Osteocyte (in vitro differentiated cells): Measurements from ENCODE around the gene OPCML. TPM values are rescaled to one million over a fixed set of nuclear protein-coding genes. Genes with fewer than 3 reads are reported as not detected.

Experiments used
- DNase-seq: peaks from one replicate; pipeline ENCODE4 v3.0.0; 2021; ENCODE audit warnings: mixed read lengths; ENCODE audit not compliant: unreplicated experiment; ENCODE audit errors: extremely low spot score
- H3K27ac Mint-ChIP-seq: one replicate; pipeline ENCODE4 v1.8.0; 2021; ENCODE audit warnings: mild to moderate bottlenecking, mixed read lengths; ENCODE audit not compliant: unreplicated experiment
- H3K27me3 Mint-ChIP-seq: one replicate; pipeline ENCODE4 v1.8.0; 2021; ENCODE audit warnings: mixed read lengths; ENCODE audit not compliant: unreplicated experiment
- H3K36me3 Mint-ChIP-seq: one replicate; pipeline ENCODE4 v1.8.0; 2021; ENCODE audit warnings: mixed read lengths; ENCODE audit not compliant: unreplicated experiment
- H3K4me1 Mint-ChIP-seq: one replicate; pipeline ENCODE4 v1.8.0; 2021; ENCODE audit warnings: mixed read lengths; ENCODE audit not compliant: unreplicated experiment
- H3K4me3 Mint-ChIP-seq: one replicate; pipeline ENCODE4 v1.8.0; 2021; ENCODE audit warnings: mild to moderate bottlenecking, moderate library complexity, mixed read lengths; ENCODE audit not compliant: unreplicated experiment
- H3K9me3 Mint-ChIP-seq: one replicate; pipeline ENCODE4 v1.8.0; 2021; ENCODE audit warnings: mixed read lengths; ENCODE audit not compliant: unreplicated experiment
- CTCF ChIP-seq: fragments of 200-600 bp; sonication (generic); IDR thresholded peaks from 2 replicates; pipeline ENCODE4 v1.5.0; 2021; ENCODE audit warnings: antibody characterized with exemption, mild to moderate bottlenecking, moderate library complexity
- total RNA-seq: library from RNA; stranded (reverse); gene quantifications from 2 replicates; pipeline ENCODE4 v1.2.1, GENCODE V29; 2021

OPCML gene
- total RNA-seq, 1 donor from 2014 or later = 0.11 TPM

DNA sequence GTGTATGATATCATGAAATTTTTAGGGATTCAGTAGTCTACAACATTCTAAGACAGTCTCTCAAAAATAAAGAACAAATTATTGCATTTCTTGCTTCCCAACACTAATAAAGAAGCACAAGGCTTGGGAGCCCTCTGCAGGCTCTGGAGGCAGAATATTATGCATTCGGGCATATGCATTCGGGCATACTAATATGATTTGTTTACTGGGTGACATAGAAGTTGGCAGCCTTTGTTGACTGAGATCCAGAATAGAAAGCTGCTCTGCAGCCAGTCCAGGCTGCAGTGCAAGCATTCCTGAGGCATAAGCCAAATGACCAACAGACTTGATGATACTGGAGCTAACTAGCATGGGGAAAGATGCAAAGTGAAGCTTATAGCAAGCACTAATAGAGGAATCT, 945.5 kb downstream of the OPCML start:
- Mint-ChIP-seq H3K27me3 (no peaks in the 10 kb centered on the region), H3K9me3 (no peaks in the 10 kb centered on the region), H3K27ac (no peak overlapping the region), H3K4me1 (no peaks in the 10 kb centered on the region), H3K4me3 (no peak overlapping the region), H3K36me3 (no peaks in the 10 kb centered on the region)
- no peak for DNase-seq
- no peak for TF ChIP-seq CTCF

- no peak for TF ChIP-seq CTCF
- Mint-ChIP-seq H3K4me3 (no peak overlapping the region), H3K9me3 (peaks cover 9% of the 10 kb centered on the region), H3K36me3 (peaks cover 7% of the 10 kb centered on the region), H3K27me3 (no peaks in the 10 kb centered on the region), H3K27ac (no peak overlapping the region), H3K4me1 (peaks cover 12% of the 10 kb centered on the region)
- no peak for DNase-seq
These were observed 952.5 kb downstream of the OPCML start for GRCh38 chr11:132579634-132580327.

- peaks cover 12% of the 10 kb centered on the region for H3K4me1 Mint-ChIP-seq
- no peak for DNase-seq
- no peak for TF ChIP-seq CTCF
These were observed 953.2 kb downstream of the OPCML start for GRCh38 chr11:132579136-132579535.

DNA sequence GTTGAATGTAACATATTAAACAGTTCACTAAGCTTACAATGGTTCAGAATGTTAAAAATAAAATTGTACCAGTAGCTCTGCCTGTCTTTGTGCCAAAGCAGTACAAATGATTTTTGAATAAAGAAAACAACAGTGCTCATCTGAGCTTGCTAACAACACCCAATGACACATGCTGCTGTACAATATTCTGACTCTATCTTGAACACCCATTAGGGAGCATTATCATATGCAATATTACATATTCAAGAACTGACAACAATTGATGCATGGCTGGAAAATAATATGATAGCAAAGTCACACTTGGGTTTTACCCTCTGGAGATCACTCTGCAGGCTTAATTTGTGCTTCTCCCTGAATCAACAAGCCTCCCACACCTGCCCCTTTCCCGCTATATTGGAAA, 953.7 kb downstream of the OPCML start:
- no peak for DNase-seq
- TF ChIP-seq CTCF = no peak
- peaks cover 7% of the 10 kb centered on the region for H3K36me3 Mint-ChIP-seq
- H3K9me3 Mint-ChIP-seq = peaks cover 13% of the 10 kb centered on the region
- peaks cover 12% of the 10 kb centered on the region for H3K4me1 Mint-ChIP-seq
- H3K27ac Mint-ChIP-seq = no peak overlapping the region
- no peak overlapping the region for H3K4me3 Mint-ChIP-seq
- H3K27me3 Mint-ChIP-seq = no peaks in the 10 kb centered on the region

More at GRCh38 chr11:132579136-132579535, 953.2 kb downstream of the OPCML start:
- Mint-ChIP-seq H3K27me3 (no peaks in the 10 kb centered on the region), H3K9me3 (peaks cover 10% of the 10 kb centered on the region), H3K36me3 (peaks cover 7% of the 10 kb centered on the region), H3K4me3 (no peak overlapping the region), H3K27ac (no peak overlapping the region)

DNA sequence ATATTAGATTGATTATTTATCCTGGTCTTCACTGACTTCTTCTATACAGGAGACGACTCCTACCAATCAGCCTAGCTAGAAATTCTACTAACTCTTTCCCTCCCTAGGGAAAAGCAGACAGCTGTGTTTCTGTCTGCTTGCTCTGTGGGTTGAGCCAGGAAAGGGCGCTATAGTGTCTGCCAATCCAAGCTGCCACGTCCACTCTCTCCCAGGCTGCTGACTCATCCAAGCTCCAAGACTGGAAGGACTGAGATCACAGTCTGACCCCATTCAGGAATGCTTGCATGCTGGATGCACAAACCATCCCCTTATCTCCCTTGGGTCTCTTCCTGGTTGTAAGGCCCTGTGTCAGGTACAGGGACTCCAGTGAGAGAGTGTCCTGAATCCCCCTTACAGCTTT, 955.6 kb downstream of the OPCML start:
- peaks cover 22% of the 10 kb centered on the region for H3K9me3 Mint-ChIP-seq
- DNase-seq = peak; percentile 87
- H3K36me3 Mint-ChIP-seq = peaks cover 7% of the 10 kb centered on the region
- peaks cover 12% of the 10 kb centered on the region for H3K4me1 Mint-ChIP-seq
- H3K27me3 Mint-ChIP-seq = no peaks in the 10 kb centered on the region
- TF ChIP-seq CTCF = no peak
- H3K27ac Mint-ChIP-seq = peak overlapping the region; percentile 73
- no peak overlapping the region for H3K4me3 Mint-ChIP-seq
